GM18909 (cell line): Measurements from ENCODE around the gene REV3L.
A peak's percentile ranks its signal among the peaks of the same experiment; 100 is the strongest.

Experiments used
- ATAC-seq: cut with Tn5 transposase; IDR thresholded peaks from one replicate; pipeline ENCODE4 v1.9.1; 2021; ENCODE audit warnings: mild to moderate bottlenecking; ENCODE audit not compliant: unreplicated experiment, poor library complexity

REV3L gene

GRCh38 chr6:111430605-111431376, 52.2 kb downstream of the REV3L start:
- no peak for ATAC-seq

DNA sequence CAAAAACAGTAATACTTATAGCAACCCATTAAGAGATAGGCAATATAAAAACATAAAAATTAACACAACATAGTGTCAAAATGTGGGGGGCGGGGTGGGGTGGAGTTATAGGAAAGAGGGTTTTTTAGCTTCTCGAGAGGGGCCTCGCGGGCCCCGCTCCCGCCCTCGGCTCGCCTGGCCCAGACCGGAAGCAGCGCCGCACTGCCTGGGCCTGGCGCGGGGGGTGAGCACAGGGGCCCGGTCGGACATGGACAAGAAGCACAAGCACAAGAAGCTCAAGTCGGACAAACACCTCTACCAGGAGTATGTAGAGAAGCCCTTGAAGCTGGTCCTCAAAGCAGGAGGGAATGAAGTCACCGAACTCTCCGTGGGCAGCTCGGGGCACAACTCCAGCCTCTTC, 53.4 kb downstream of the REV3L start:
- ATAC-seq: no peak

DNA sequence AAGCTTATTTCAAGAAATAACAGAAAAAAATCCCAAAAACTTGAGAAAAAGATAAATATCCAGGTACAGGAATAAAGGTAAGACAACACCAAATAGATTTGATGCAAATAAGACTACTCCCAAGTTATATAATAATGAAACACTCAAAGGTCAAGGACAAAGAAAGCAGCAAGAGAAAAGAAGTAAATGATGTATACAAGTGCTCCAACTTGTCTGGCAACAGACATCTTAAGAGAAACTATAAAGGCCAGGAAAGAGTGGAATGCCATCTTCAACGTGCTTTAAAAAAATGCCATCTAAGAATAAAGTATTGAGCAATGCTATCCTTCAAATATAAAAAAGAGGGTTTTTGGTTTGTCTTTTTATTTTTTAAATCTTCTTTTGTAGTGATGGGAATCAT, 54.2 kb downstream of the REV3L start:
- ATAC-seq: no peak

GRCh38 chr6:111427341-111428116, 55.5 kb downstream of the REV3L start:
- ATAC-seq: peak; percentile 72

GRCh38 chr6:111423960-111424846, 58.8 kb downstream of the REV3L start:
- ATAC-seq: no peak

DNA sequence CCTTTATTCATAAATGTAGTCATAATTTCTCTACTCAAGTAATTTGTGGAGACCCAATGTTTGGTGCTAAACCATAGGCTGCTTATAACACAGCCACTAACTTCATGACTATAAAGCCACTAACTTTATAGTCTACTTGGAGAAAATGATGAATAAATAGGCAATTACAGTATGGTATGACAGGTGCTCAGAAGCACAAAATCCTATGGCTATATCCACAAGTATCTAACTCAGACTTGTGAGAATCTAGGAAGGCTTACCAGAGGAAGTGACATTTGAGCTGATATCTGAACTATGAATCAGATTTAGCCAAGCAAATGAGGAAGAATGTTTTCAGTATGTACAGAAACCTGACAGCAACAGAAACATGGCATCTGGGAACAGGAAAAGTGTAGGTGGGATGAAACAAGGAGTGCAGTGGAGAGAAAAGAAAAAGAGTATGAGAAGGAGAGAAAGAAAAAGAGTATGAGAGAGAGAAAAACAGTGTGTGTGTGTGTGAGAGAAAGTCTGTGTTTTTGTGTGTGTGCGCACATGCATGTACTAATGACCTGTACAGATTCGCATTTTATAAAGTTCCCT, 59.9 kb downstream of the REV3L start:
- no peak for ATAC-seq

- no peak for ATAC-seq
These were observed 63.9 kb downstream of the REV3L start for GRCh38 chr6:111418971-111419693.

- no peak for ATAC-seq
These were observed 65.1 kb downstream of the REV3L start for GRCh38 chr6:111417946-111418345.

- no peak for ATAC-seq
These were observed 65.8 kb downstream of the REV3L start for GRCh38 chr6:111417181-111417585.

DNA sequence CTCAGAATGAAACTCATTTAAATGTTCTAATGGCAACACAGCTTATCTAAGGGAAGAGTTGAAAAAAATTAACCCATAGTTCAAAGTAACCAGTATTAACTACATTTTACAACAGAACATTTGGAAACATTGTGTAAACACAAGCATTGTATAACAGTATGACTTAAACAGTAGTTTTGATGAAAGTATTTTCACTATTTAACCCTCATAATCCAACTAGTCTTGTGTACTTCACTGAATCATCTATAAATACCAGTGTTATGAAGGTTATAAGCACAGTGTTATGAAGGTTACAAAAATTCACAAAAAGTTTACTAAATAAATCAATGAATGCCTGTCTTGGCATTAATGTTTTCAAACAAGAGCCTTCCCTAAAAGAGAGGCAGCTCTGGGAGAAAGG, 66.5 kb downstream of the REV3L start:
- ATAC-seq: no peak

DNA sequence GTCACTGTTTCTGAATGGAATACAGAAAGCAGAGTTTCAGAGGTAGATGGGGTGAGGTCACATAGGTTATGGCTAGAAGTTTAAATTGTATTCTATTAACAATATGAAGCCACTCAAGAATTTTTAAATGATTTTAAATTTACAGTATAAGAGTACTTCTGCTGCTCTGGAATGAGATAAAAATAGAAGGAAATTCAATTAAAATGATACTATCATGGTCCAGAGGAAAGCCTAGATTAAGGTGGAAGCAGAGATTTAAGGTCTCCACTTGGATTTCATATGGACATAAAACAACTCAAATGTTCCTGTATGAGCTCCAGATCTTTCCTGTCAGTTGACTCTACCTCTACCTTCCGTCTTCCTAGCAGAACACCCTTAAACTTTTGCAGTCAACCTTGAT, 68.6 kb downstream of the REV3L start:
- ATAC-seq: no peak

GRCh38 chr6:111411978-111412566, 70.9 kb downstream of the REV3L start:
- peak; percentile 66 for ATAC-seq

- no peak for ATAC-seq
These were observed 72.0 kb downstream of the REV3L start for GRCh38 chr6:111411046-111411445.

GRCh38 chr6:111410371-111410770, 72.6 kb downstream of the REV3L start:
- no peak for ATAC-seq

DNA sequence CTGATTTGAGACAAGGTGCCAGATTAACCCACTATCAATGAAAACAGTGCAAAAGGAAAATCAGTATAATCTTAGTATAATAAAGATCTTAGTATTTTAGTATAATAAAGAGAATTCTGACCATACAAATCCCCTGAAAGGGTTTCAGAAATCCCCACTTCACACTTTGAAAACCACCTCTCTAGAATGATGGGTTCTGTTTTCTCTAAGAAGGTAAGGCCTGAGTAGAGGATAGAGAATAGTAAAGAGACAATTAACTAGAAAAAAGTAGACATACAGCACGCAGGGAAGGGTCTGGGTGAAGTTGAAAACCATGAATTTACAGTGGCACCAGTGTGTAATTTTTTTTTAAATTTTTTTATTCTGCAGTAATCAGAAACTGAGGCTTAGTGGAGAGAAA, 73.6 kb downstream of the REV3L start:
- no peak for ATAC-seq

GRCh38 chr6:111407686-111408085, 75.3 kb downstream of the REV3L start:
- no peak for ATAC-seq

GRCh38 chr6:111406200-111406721, 76.8 kb downstream of the REV3L start:
- peak; percentile 100 for ATAC-seq

DNA sequence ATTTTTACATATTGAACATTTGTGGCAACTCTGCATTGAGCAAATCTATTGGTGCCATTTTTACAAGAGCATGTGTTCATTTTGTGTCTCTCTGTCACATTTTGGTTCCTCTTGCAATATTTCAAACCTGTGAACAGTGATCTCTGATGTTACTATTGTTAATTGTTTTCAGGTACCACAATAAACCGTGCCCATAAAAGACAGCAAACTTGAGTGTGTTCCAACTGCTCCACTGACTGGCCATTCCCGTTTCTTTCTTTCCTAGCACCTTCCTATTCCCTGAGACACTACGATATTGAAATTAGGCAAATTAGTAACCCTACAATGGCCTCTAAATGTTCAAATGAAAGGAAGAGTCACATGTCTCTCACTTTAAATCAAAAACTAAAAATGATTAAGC, 79.6 kb downstream of the REV3L start:
- ATAC-seq: no peak

DNA sequence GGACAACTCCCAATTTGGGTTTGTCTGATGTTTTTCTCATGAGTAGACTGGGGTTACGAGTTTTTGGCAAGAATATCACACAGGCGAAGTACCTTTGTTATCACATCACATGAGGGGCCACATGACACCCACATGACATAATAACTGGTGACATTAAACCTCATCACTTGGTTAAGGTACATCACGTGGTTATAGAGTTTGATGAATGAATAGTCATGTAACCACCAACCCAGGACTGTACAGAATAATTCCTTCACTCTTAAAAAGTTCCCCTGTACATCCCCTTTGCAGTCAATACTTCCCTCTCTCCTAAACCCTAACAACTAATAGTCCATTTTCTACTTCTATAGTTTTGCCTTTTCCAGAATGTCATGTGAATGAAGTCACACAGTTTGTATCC, 83.4 kb downstream of the REV3L start:
- ATAC-seq: no peak
